ENCODE data around the gene DPM1. TPM values are rescaled to one million over a fixed set of nuclear protein-coding genes. Genes with fewer than 3 reads are reported as not detected.

The DPM1 gene
- total RNA-seq, 1 donor from 2014 or later = 44.9 TPM

DNA sequence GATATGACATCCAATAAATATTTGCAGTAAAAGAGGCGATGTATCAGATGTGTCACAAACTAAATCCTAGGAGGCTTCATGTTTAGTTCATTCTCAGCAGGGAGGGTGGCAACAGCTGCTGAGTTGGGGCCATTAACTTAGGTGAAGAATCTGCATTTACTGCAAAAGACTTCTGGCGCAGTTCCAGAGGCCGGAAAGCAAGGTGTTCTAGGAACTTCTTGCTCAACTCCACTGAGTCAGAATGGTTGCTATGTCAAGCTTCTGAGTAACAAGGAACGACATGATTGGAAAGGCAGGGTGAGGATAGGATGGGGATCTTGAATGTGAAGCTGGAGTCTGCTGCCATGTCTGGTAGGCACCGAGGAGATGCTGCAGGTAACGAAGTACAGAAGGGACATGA, 38.8 kb downstream of the DPM1 start:
- peaks cover 4% of the 10 kb centered on the region for H3K36me3 ChIP-seq
- H3K9me3 ChIP-seq (replicated peaks) = no peaks in the 10 kb centered on the region
- H3K27me3 ChIP-seq (ENCODE audit: low read depth) = no peaks in the 10 kb centered on the region
- no peak overlapping the region for H3K4me3 ChIP-seq
- H3K27ac ChIP-seq (replicated peaks) = no peak overlapping the region
- DNase-seq = no peak
- peaks cover 100% of the 10 kb centered on the region for H3K4me1 ChIP-seq
- TF ChIP-seq, protein P1, sequence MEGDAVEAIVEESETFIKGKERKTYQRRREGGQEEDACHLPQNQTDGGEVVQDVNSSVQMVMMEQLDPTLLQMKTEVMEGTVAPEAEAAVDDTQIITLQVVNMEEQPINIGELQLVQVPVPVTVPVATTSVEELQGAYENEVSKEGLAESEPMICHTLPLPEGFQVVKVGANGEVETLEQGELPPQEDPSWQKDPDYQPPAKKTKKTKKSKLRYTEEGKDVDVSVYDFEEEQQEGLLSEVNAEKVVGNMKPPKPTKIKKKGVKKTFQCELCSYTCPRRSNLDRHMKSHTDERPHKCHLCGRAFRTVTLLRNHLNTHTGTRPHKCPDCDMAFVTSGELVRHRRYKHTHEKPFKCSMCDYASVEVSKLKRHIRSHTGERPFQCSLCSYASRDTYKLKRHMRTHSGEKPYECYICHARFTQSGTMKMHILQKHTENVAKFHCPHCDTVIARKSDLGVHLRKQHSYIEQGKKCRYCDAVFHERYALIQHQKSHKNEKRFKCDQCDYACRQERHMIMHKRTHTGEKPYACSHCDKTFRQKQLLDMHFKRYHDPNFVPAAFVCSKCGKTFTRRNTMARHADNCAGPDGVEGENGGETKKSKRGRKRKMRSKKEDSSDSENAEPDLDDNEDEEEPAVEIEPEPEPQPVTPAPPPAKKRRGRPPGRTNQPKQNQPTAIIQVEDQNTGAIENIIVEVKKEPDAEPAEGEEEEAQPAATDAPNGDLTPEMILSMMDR (IDR thresholded peaks at IDR 0.05; ENCODE audit: borderline replicate concordance) = no peak
- intact Hi-C loops (cut with micrococcal nuclease) = loop anchor here (10.0 kb wide), 1 partner anchor 125 kb away; the partner anchor contains the start of gene BCAS4

DNA sequence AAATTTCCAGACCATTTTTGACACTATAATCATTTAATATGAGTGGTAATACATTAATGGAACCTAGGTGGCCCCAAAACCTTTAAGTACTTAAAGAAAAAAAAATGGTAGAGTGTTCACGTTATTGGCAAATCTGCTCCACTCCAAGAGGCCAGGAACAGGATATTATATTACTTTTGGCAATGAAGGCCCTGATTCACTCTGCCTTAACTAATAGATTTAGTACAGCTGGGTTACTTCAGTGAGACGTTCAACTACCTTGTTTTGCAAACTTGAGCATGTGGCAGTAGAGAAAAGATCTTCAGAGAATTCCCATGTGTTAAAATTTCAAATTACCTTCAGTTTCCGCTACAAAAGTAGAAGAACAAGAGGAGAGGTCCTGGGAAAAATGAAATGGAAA, 39.9 kb downstream of the DPM1 start:
- Histone ChIP-seq H3K4me1 (peaks cover 100% of the 10 kb centered on the region), H3K27ac (replicated peaks) (peak overlapping the region; percentile 31), H3K4me3 (no peak overlapping the region), H3K9me3 (replicated peaks) (no peaks in the 10 kb centered on the region), H3K27me3 (ENCODE audit: low read depth) (no peaks in the 10 kb centered on the region), H3K36me3 (peaks cover under 1% of the 10 kb centered on the region)
- DNase-seq = no peak
- TF ChIP-seq, protein P1 (IDR thresholded peaks at IDR 0.05; ENCODE audit: borderline replicate concordance) = no peak
- intact Hi-C loops (cut with micrococcal nuclease) = loop anchor here (10.0 kb wide), 1 partner anchor 124 kb away; the partner anchor contains the start of gene BCAS4

DNA sequence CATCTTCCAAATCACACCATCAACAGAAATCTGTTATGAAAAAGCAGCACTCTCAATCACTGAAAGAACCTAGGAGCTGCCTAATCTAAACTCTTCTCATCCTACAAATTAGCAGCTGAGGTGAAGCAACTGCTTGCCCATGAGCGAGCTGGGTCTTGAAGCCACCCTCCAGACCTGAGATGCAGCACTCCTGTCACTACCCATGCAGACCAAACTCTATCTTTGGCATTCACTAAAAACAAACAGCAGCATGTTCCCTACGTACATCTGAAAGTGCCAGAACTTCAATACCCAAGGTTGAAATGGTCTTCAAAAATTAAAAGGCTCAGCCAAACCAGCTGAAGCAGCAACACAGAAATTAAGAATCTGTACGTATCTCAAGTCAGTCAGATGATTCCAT, 41.4 kb downstream of the DPM1 start:
- TF ChIP-seq, protein P1 (IDR thresholded peaks at IDR 0.05; ENCODE audit: borderline replicate concordance) = no peak
- Histone ChIP-seq H3K9me3 (replicated peaks) (no peaks in the 10 kb centered on the region), H3K4me1 (peaks cover 90% of the 10 kb centered on the region), H3K4me3 (no peak overlapping the region), H3K27me3 (ENCODE audit: low read depth) (no peaks in the 10 kb centered on the region), H3K27ac (replicated peaks) (peak overlapping the region; percentile 31), H3K36me3 (no peaks in the 10 kb centered on the region)
- no peak for DNase-seq
- intact Hi-C loops (cut with micrococcal nuclease) = loop anchor here (10.0 kb wide), 1 partner anchor 122 kb away; the partner anchor contains the start of gene BCAS4

DNA sequence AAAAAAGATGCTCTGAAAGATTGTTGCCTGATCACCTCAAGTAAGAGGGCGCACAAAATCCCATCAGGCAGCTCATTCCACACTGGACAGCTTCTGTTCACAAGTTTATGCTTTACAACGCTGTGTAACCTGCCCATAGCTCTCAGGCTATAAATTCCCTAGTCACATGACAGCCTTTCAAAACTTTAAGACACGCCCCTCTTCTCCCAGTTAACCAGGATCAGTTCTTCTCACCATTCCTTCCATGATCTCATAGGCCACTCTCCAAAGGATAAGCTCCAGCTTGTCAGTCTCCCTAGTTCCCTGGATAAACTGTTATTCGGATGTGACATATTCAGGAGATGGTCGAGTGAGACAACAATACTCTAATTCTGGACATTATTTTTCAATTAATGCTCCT, 42.1 kb downstream of the DPM1 start:
- TF ChIP-seq, protein P1 (IDR thresholded peaks at IDR 0.05; ENCODE audit: borderline replicate concordance) = no peak
- peak overlapping the region; percentile 31 for H3K27ac ChIP-seq (replicated peaks)
- no peaks in the 10 kb centered on the region for H3K9me3 ChIP-seq (replicated peaks)
- no peaks in the 10 kb centered on the region for H3K36me3 ChIP-seq
- peaks cover 90% of the 10 kb centered on the region for H3K4me1 ChIP-seq
- intact Hi-C loops (cut with micrococcal nuclease) = loop anchor here (10.0 kb wide), 1 partner anchor 121 kb away; the partner anchor contains the start of gene BCAS4
- H3K27me3 ChIP-seq (ENCODE audit: low read depth) = no peaks in the 10 kb centered on the region
- DNase-seq = no peak
- H3K4me3 ChIP-seq = no peak overlapping the region

DNA sequence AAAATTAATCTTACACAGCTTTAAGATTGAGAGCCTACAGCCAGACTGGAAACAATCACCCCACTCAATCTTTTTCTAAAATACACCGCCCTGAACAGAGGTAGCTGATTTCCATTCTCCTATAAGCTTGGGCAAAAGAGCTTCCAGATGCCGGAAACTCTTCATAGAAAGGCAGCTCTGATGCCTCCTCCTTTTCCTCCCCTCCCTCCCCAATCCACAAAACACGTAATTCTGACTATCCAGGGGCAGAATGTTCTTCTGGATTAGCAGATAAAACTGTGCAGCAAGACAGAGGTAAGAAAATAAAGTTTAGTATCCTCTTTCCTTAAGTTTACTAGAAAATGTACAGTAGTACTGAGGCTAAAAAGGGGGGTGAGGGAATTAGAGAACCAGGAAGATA, 42.9 kb downstream of the DPM1 start:
- Histone ChIP-seq H3K9me3 (replicated peaks) (no peaks in the 10 kb centered on the region), H3K27me3 (ENCODE audit: low read depth) (no peaks in the 10 kb centered on the region), H3K36me3 (no peaks in the 10 kb centered on the region), H3K27ac (replicated peaks) (peak overlapping the region; percentile 31), H3K4me3 (no peak overlapping the region), H3K4me1 (peaks cover 90% of the 10 kb centered on the region)
- intact Hi-C loops (cut with micrococcal nuclease) = loop anchor here (10.0 kb wide), 1 partner anchor 121 kb away; the partner anchor contains the start of gene BCAS4
- TF ChIP-seq, protein P1 (IDR thresholded peaks at IDR 0.05; ENCODE audit: borderline replicate concordance) = no peak
- DNase-seq = no peak
